CD4-positive, alpha-beta T cell treated with Interleukin-4 for 4 hours (primary cell): Measurements from ENCODE around the gene RUSF1.
"Not testable (repeated sequence)": the region's sequence is repeated elsewhere in the genome, so short reads cannot be mapped to it uniquely, and the experiment has no call there.

Experiments used
- DNase-seq: peaks from one replicate; pipeline ENCODE4 v3.0.0-alpha.2; 2020

Gene RUSF1

DNA sequence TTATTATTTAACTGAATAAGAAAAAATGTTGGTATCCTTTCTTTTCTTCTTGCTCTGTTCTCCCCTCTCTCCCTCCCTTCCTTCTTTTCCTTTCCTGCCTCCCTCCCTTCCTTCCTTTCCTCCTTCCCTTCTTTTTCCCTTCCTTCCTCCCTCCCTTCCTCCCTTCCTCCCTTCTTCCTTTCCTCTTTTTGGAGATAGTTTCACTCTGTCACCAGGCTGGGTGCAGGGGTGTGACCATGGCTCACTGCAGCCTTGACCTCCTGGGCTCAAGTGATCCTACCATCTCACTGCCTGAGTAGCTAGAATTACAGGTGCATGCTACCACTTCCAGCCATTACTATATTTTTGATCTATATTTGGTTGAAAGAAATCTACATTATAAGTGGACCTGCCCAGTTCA lies 5.7 kb upstream of the RUSF1 start:
- no peak for DNase-seq

- DNase-seq: no peak
These were observed 4.9 kb upstream of the RUSF1 start for GRCh38 chr16:31513126-31513525.

DNA sequence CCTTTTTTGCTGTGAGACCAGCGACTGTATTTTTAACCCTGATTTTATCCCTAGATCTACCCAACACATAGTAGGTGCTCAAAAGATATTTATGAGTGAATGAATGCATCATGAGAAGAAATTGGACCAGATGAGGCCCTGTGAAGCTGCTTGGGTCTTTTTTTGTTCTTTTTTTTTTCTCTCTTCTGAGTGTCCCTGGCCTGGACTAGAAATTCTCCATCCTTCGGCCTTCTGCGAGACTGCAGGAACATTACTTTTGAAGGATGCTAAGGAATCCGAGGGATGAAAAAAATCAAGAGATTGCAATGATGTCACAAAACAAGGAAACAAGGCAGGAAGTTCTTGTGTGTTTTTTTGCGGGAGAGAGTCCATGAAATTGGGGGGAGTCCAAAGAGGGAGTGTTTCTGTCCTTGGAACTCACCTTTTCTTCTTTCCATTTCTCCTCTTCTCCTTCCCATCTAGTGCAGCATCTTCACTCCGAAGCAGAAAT lies 560 bp upstream of the RUSF1 start:
- no peak for DNase-seq

- DNase-seq: no peak
These were observed 618 bp downstream of the RUSF1 start for GRCh38 chr16:31507617-31507928.

DNA sequence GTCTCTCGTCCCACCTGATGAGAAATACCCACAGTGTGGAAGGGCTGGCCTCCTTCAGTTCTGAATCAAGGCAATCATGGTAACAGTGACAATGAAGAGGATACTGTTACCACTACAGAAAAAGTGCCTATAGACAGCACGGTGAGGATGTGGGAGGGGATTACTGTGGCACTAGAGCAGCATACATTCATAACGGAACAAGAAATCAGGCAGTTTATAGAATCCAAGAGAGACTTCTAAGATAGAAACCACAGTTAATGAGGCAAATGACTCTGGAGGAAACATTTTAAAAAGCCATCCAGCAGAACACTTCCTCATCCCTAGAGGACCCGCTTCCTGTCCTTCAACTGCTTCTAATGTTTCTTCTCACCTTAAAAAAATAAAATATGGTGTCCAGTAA lies 2.7 kb downstream of the RUSF1 start:
- no peak for DNase-seq

GRCh38 chr16:31504159-31504558 lies 4.0 kb downstream of the RUSF1 start:
- no peak for DNase-seq

- DNase-seq: not testable (repeated sequence)
These were observed 4.6 kb downstream of the RUSF1 start for GRCh38 chr16:31503555-31503954.

DNA sequence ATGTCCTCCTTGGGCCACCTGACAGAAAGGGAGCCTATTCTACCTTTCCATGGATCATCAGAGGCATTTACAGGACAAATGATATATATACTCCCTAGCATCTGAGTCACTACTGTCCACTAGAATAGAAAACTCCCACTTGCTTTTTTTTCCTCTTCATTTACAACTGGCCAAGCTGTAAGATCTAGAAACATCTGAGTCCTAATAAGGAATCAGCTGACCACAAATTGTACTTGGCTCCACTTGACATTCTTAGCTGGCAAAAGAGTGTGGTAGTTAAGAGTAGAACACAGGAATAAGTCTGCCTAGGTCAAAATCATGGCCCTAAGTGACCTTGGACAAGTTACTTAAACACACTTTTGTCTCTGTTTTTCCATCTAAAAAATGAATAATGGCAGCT lies 5.2 kb downstream of the RUSF1 start:
- DNase-seq: no peak

DNA sequence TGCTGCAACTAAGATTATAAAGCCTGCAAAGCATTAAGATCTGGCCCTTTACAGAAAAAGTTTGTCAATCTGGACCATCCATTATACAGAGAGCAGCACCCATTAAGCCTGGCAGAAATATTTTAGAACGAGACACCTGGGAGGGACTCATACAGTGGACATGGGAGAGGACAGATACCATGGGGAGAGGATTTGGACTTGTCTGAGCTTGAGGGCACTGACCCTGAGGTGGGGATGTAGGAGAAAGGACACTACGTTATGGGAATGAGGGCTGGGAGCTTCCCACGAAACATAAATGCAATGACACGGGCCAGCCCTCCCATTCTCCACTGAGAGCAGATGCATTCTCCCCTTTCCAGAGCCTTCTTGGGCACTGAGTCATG lies 6.2 kb downstream of the RUSF1 start:
- no peak for DNase-seq

DNA sequence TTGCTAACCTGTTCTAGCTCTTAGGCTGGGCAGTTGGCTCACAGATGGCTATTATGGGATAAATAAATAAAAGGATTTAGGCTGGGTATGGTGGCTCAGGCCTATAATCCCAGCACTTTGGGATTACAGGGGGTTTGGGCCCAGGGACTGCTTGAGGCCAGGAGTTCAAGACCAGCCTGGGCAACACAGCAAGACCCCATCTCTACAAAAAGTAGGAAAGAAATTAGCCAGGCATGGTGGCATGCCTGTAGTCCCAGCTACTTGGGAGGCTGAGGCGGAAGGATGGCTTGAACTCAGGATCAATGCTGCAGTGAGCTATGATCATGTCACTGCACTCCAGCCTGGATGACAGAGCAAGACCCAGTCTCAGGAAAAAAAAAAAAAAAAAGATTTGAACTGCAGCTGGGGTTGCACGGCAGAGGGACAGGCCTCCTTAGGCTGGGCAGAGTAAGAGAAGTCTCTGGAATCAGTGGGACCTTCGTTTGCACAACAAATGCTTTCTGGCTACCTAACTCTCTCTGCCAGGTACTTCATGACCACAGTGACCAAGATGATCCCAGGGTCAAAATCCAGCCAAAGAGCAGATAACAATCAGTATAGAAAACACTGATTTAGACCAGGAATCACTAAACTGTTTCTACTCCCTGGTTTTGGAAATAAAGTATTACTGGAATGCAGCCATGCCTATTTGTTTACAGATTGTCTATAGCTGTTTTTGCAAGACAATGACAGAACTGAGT lies 6.8 kb downstream of the RUSF1 start:
- no peak for DNase-seq

DNA sequence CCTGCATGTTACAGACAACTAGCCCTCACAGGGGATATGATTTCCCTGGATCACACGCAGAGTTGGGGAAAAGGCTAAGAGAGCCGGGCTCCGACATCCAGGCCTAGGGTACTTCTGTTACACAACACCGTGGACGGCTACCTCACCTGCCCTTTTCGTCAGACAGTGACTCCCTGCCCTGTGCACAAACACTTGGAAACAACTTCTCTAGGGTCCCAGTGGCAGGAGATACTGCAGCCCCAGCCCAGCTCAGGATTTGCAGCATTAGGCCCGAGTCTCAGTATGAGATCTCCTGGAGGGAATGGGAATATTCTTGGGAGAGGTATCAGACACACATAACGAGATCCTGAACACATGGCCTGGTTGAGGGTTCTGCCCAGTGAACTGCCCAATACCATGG lies 8.3 kb downstream of the RUSF1 start:
- DNase-seq: no peak

DNA sequence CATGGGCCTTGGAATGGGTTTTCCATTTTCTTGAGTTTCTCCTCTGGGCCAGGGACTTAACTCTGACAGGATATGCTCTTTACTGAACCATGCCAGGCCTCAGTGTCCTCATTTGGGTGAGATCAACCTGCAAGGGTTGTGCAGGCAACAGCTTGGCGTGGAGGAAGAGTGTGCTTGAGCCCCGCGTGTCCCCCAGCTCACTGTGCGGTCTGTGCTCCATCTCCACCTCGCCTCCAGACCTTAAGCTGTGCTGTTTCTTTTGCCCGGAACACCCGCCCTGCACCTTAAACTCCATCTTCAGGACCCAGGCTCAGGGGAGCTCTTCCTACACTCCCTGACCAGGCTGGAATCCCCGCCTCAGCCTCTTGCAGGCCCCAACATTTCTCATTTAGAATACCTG lies 9.7 kb downstream of the RUSF1 start:
- DNase-seq: no peak

DNA sequence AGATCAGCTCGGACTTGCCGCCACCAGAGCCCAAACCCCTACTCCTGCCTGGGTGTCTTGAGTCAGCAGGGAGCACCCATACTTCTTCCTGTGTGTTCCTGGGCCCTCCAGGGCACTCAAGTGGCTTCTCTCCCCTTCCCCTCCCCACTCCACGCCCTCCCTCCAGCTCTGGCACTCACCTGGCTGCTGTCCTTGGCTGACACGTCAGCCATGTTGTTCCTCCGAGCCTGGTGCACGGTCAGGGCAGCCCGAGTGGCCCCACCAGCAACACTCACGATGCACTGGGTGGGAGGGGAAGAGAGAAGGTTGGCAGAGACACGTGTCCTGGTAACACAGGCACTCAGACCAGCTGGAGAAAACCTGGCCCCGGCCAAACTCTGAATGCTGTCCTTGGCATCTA lies 11.5 kb downstream of the RUSF1 start:
- no peak for DNase-seq

DNA sequence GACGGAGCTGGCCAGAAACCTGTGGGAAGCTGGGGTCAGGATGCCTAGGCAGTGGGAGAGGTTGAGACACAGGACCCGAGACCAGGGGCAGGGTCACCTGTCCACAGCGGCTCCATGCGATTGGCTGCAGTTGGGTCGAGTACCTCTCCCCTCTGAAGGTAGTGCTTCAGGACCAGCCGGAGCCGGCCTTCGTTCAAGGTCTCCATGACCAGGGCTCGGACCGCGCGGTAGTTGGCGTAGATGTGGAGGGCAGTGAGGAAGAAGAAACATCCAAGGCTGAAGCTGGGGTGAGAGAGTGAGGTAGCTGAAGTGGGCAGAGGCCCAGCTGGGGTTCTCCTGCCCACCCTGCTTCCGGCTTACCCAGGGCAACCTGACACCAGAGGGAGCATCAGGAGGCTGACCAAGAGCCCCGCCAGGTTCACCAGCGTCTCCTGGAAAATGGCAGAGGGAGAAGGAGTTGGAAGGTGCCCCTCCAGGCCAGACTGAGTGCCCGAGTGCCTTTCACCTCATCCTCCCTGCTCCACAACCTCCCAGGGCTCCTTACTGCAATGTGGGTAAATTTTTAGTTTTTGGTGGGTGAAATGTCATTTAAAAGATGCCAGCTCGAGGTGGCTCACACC lies 14.6 kb downstream of the RUSF1 start:
- no peak for DNase-seq

DNA sequence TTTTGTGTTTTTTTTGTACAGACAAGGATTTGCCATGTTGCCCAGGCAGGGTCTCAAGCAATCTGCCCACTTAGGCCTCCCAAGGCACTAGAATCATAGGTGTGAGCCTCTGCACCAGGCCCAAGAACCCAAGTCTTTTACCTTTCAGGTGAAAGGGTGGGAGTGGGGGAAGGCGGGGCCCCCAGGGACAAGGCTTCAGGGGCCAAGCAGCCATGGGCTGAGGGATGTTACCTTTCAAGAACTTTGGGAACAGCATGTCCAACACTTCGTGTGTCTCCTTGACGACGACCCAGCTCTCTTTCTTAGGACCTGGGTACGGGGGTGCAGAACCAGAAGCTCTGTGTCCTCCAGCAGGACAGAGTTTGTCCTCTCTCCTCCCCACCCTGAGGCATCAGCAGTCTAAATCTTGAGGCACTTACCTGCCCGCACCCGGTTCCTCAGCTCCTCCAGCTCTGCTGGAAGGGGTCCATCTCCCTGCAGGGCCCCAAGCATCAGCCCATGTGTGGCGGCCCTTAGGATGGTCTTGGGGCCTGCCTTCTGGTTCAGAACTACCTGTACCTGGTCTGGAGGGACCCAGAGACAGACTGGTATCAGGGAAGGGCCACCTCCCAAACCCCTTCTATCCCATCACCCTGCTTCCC lies 16.3 kb downstream of the RUSF1 start:
- no peak for DNase-seq

DNA sequence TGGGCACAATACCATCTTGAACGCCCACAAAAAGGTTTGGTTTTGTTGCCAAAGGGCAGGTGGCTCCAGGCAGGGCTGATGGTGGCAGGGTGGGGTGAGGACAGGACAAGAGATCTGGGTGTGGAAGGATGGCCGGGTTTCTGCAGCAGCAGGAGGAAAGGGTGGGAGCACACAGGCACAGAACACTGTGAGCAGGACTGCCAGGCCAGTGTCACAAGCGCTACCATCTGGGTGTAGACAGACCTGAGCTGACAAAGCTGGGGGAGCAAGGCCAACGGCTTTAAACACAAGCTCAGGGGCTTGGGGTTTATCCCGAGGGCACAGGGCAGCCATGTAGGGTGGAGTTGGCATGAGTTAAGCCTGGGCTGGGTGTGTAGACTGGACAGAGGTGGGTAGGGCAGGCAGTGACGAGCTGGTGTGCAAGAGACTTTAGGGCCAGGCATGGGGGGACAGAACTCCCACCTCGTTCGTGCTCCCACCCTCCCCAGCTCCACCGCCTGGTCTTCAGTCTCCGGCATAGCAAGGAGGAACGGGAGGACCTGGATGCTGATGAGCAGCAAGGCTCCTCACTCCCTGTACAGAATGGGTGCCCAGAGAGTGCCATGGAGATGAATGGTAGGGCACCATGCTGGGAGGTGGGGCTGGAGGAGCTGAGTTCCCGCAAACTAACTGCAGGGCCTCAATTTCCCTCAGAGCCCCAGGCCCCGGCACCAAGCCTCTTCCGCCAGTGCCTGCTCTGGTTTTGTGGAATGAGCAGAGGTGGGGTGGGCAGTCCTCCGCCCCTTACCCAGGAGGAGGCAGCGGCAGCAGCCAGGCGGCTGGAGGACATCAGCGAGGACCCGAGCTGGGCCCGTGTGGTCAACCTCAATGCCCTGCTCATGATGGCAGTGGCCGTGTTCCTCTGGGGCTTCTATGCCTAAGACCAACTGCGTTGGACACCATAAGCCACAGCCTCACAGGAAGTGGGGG lies 18.3 kb downstream of the RUSF1 start:
- no peak for DNase-seq

GRCh38 chr16:31489298-31489564 lies 19.0 kb downstream of the RUSF1 start:
- DNase-seq: no peak

- no peak for DNase-seq
These were observed 19.5 kb downstream of the RUSF1 start for GRCh38 chr16:31488468-31489297.

- DNase-seq: peak; percentile 80
These were observed 20.3 kb downstream of the RUSF1 start for GRCh38 chr16:31487720-31488467.

GRCh38 chr16:31487071-31487719 lies 21.0 kb downstream of the RUSF1 start:
- DNase-seq: no peak

DNA sequence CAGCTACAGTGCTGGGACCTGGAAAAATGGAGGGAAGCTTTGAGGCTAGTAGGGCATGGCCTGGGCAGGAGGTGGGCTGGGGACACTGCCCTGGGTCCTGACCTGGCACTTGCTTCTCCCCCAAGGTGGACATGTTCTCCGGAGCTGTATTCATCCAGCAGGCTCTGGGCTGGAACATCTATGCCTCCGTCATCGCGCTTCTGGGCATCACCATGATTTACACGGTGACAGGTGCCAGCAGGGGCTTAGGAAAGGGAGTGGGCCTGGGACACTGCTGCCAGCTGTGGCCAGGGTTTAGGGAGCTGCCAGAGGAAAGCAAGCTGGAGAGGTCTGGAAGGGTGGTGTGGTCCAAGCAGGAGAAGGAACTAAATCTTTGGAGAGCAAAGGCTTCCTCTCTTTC lies 22.1 kb downstream of the RUSF1 start:
- DNase-seq: no peak
